MG63 (cell line): Measurements from ENCODE around the gene DNAH5. TPM values are rescaled to one million over a fixed set of nuclear protein-coding genes. Genes with fewer than 3 reads are reported as not detected.

Source experiments
- DNase-seq: peaks from one replicate; pipeline ENCODE4 v3.0.0-alpha.2; 2020
- H3K27me3 ChIP-seq: fragments of 250-450 bp; sonication (Bioruptor Pico); 2 replicates; pipeline ENCODE4 v1.5.1; 2020; ENCODE audit warnings: mild to moderate bottlenecking, moderate library complexity
- H3K36me3 ChIP-seq: fragments of 250-450 bp; sonication (Bioruptor Pico); 2 replicates; pipeline ENCODE4 v1.5.1; 2020; ENCODE audit warnings: mild to moderate bottlenecking, moderate library complexity
- H3K4me3 ChIP-seq: fragments of 250-450 bp; sonication (Bioruptor Pico); 2 replicates; pipeline ENCODE4 v1.5.1; 2020; ENCODE audit warnings: mild to moderate bottlenecking, moderate library complexity
- H3K9me3 ChIP-seq: fragments of 250-450 bp; sonication (Bioruptor Pico); 2 replicates; pipeline ENCODE4 v1.5.1; 2020; ENCODE audit warnings: mild to moderate bottlenecking, moderate library complexity
- total RNA-seq: library from RNA; depleted of rRNA; stranded (reverse); fragments of >200 nt; shearing (Covaris generic); gene quantifications from 2 replicates; pipeline ENCODE4 v1.2.3, GENCODE V29; 2014; ENCODE audit warnings: low replicate concordance

The DNAH5 gene
- total RNA-seq, 1 experiment from 2014 or later = 1.6 TPM

DNA sequence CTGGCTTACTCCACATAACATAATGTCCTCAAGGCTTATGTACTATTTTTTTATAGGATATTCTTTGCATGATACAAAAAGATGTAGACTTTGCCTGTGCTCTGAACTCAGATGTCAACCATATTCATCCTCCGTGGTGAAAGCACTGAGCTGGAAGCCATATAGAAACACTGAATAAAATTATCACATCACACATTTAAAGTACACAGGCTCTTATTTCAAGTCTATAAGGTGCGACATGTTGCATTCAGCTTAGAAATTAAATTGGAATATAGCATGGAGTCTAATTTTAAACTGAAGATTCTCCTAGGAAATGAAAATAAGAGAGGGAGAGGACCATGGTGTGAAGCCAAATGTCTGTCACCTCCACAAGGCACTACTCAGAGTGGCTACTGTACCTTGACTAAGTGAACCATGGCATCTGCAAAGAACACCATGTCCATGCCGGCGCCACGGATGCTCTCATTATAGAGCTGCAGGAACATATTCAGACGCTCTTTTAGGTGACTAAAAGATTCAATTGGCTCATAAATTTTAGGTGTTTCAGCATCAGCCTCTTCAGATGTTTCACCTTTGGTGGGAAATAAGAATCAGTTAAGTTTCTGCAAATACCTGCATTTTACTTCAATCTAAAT is 158.6 kb downstream of the DNAH5 start:
- no peak for DNase-seq
- no peaks in the 10 kb centered on the region for H3K36me3 ChIP-seq
- H3K27me3 ChIP-seq = no peaks in the 10 kb centered on the region
- H3K4me3 ChIP-seq = no peak overlapping the region
- no peaks in the 10 kb centered on the region; the same call in 1 of the 2 replicates for H3K9me3 ChIP-seq

- H3K4me3 ChIP-seq = no peak overlapping the region
- no peaks in the 10 kb centered on the region for H3K27me3 ChIP-seq
- DNase-seq = no peak
- H3K36me3 ChIP-seq = no peaks in the 10 kb centered on the region
- no peaks in the 10 kb centered on the region for H3K9me3 ChIP-seq
Observed at GRCh38 chr5:13783726-13784125, 160.8 kb downstream of the DNAH5 start.

DNA sequence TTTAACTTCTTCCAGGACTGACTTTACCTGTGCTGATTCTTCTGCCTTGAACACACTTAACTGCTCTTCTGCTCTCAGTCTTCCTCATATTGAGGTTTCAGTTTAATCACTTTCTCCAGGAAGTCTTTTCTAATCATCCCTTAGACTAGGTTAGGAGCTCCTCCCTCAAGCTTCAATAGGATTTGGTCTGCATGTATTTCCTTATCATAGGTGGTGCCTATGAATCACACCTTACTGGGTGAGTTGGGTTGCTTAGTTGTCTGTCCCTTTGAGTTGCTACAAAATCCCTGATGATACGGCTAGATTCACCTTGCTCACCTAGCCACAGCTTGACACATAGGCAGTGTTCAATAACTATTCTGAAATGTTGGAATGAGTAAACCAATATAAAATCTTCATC is 164.4 kb downstream of the DNAH5 start:
- no peak overlapping the region for H3K4me3 ChIP-seq
- no peaks in the 10 kb centered on the region for H3K9me3 ChIP-seq
- no peaks in the 10 kb centered on the region for H3K36me3 ChIP-seq
- H3K27me3 ChIP-seq = no peaks in the 10 kb centered on the region
- no peak for DNase-seq

- no peaks in the 10 kb centered on the region for H3K9me3 ChIP-seq
- H3K36me3 ChIP-seq = peaks cover 2% of the 10 kb centered on the region
- H3K27me3 ChIP-seq = no peaks in the 10 kb centered on the region
- DNase-seq = no peak
- H3K4me3 ChIP-seq = no peak overlapping the region
Observed at GRCh38 chr5:13773649-13774048, 170.8 kb downstream of the DNAH5 start.

GRCh38 chr5:13771011-13771571 is 173.4 kb downstream of the DNAH5 start:
- Histone ChIP-seq H3K27me3 (no peaks in the 10 kb centered on the region), H3K9me3 (peaks cover 5% of the 10 kb centered on the region; the same call in 1 of the 2 replicates), H3K36me3 (peaks cover 9% of the 10 kb centered on the region), H3K4me3 (no peak overlapping the region)
- DNase-seq = peak; percentile 79

DNA sequence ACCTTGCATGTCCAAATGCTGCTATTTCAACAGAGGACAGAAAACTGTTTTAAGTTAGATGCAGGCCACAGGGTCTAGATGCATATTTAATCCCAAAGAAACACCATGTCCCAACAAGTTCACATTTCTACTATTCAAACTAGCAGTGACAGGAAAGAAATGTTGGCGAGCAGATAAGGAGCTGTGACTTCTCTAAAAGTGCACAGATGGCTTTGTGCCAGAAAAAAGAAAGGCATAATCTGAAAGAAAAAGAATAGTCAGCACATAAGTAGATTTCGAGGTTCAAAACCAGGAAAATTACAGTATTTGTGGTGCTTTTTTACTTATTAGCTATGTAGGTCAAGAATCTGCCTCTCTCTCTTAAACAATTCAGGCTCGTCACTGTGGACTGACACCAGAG is 178.3 kb downstream of the DNAH5 start:
- Histone ChIP-seq H3K36me3 (peaks cover 9% of the 10 kb centered on the region), H3K9me3 (peaks cover 5% of the 10 kb centered on the region; the same call in 1 of the 2 replicates), H3K4me3 (no peak overlapping the region), H3K27me3 (no peaks in the 10 kb centered on the region)
- DNase-seq = no peak

GRCh38 chr5:13763719-13764118 is 180.8 kb downstream of the DNAH5 start:
- H3K36me3 ChIP-seq = peaks cover 8% of the 10 kb centered on the region
- DNase-seq = no peak
- no peaks in the 10 kb centered on the region for H3K27me3 ChIP-seq
- H3K4me3 ChIP-seq = no peak overlapping the region
- H3K9me3 ChIP-seq = peaks cover 5% of the 10 kb centered on the region; the same call in 1 of the 2 replicates

- no peak for DNase-seq
- Histone ChIP-seq H3K4me3 (no peak overlapping the region), H3K9me3 (no peaks in the 10 kb centered on the region), H3K27me3 (no peaks in the 10 kb centered on the region), H3K36me3 (no peaks in the 10 kb centered on the region)
Observed at GRCh38 chr5:13749766-13750165, 194.7 kb downstream of the DNAH5 start.

GRCh38 chr5:13746026-13746425 is 198.5 kb downstream of the DNAH5 start:
- Histone ChIP-seq H3K4me3 (no peak overlapping the region), H3K27me3 (no peaks in the 10 kb centered on the region), H3K36me3 (no peaks in the 10 kb centered on the region), H3K9me3 (peaks cover 21% of the 10 kb centered on the region)
- no peak for DNase-seq

GRCh38 chr5:13745508-13745907 is 199.0 kb downstream of the DNAH5 start:
- Histone ChIP-seq H3K9me3 (peaks cover 21% of the 10 kb centered on the region), H3K27me3 (no peaks in the 10 kb centered on the region)
- DNase-seq = peak; percentile 21

DNA sequence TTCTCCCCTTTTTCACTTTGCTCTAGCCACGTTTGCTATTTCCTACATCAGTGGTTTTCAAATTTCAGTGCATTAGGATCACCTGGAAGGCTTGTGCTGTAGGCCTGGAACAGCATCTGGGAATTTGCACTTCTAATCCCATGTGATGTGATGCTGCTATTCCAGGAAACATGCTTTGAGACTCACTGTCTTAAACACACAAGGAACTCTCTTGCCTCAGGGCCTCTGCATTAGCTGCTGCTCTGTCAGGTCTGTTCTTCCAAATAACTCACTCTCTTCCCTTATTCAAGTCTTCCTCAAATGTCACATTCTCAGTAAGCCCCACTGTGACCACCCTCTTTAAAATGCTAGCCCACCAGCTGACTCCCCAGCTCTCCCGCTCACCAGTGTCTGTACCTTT is 204.0 kb downstream of the DNAH5 start:
- DNase-seq = no peak
- H3K4me3 ChIP-seq = no peak overlapping the region
- H3K9me3 ChIP-seq = peaks cover 24% of the 10 kb centered on the region
- H3K36me3 ChIP-seq = no peaks in the 10 kb centered on the region; the same call in 1 of the 2 replicates
- H3K27me3 ChIP-seq = no peaks in the 10 kb centered on the region

More at GRCh38 chr5:13745508-13745907, 199.0 kb downstream of the DNAH5 start:
- Histone ChIP-seq H3K4me3 (no peak overlapping the region), H3K36me3 (no peaks in the 10 kb centered on the region)

DNA sequence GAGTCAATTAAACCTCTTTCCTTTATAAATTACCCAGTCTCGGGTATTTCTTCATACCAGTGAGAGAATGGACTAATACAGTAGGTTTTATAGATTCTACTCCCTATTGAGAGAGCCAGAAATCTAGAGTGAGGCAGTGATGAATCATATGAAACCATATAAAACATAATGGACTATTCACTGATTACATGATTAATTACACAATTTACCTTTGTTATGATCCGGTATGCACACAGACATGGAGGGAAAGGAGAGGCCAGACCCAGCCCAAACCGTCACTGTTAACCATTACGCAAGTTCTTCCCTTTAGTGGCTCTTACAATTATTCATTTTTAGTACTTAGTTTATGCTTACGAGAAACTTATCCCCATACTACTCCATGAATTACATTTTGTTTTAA is 205.0 kb downstream of the DNAH5 start:
- no peak for DNase-seq
- Histone ChIP-seq H3K9me3 (peaks cover 24% of the 10 kb centered on the region), H3K4me3 (no peak overlapping the region)

DNA sequence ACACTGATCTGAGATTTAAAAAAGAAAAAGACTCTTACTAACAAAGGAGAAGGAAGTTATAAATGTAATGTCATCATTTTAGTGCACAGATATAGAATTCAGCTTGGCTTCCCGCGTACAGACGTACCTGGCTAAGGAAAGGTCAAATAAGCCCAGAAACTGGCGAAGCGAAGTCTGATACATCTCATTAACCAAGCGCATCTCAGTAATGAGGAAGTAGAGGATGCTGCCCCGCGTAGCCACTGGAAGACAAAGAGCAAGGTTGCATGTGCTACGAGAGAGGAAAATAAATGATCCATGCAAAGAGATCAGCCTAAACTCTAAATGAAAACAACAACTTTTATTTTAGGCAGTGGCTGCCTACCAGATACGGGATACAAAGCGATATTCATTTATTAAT is 208.8 kb downstream of the DNAH5 start:
- H3K4me3 ChIP-seq = no peak overlapping the region
- DNase-seq = no peak
- peaks cover 4% of the 10 kb centered on the region; the same call in 1 of the 2 replicates for H3K9me3 ChIP-seq
- H3K27me3 ChIP-seq = no peaks in the 10 kb centered on the region
- H3K36me3 ChIP-seq = no peaks in the 10 kb centered on the region; the same call in 1 of the 2 replicates

More for the DNA sequence above, 205.0 kb downstream of the DNAH5 start:
- Histone ChIP-seq H3K27me3 (no peaks in the 10 kb centered on the region), H3K36me3 (no peaks in the 10 kb centered on the region; the same call in 1 of the 2 replicates)

- H3K4me3 ChIP-seq = no peak overlapping the region
- DNase-seq = peak; percentile 32
- H3K27me3 ChIP-seq = no peaks in the 10 kb centered on the region
- H3K9me3 ChIP-seq = no peaks in the 10 kb centered on the region
- H3K36me3 ChIP-seq = no peaks in the 10 kb centered on the region; the same call in 1 of the 2 replicates
Observed at GRCh38 chr5:13731121-13731628, 213.3 kb downstream of the DNAH5 start.

- no peaks in the 10 kb centered on the region for H3K27me3 ChIP-seq
- DNase-seq = no peak
- no peaks in the 10 kb centered on the region for H3K36me3 ChIP-seq
Observed at GRCh38 chr5:13708906-13709305, 235.6 kb downstream of the DNAH5 start.

DNA sequence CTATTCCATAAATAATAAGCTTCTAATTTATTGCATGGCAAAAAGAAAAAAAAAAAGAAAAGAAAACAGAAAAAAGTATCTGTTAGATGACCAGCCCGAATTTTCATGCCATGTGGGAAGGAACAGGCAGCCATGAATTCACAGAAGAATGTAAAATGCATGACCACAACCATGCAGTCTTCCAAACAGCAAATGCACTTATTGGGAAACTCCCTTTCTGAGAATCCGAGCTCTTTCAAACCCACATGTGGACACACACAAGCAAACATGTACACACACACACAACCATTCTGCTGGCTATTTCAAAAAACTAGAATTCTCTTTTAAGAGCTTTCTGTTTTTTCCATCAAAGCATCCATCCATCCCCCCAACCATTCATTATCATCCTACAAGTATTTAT is 236.1 kb downstream of the DNAH5 start:
- Histone ChIP-seq H3K9me3 (0 out of 2 replicates have a peak, but pooled peaks cover 2% of the 10 kb centered on the region), H3K36me3 (no peaks in the 10 kb centered on the region), H3K4me3 (no peak overlapping the region), H3K27me3 (no peaks in the 10 kb centered on the region)
- no peak for DNase-seq

More at GRCh38 chr5:13708906-13709305, 235.6 kb downstream of the DNAH5 start:
- Histone ChIP-seq H3K9me3 (0 out of 2 replicates have a peak, but pooled peaks cover 2% of the 10 kb centered on the region), H3K4me3 (no peak overlapping the region)

GRCh38 chr5:13704396-13704795 is 240.1 kb downstream of the DNAH5 start:
- no peak for DNase-seq
- H3K27me3 ChIP-seq = no peaks in the 10 kb centered on the region
- no peaks in the 10 kb centered on the region for H3K9me3 ChIP-seq
- no peaks in the 10 kb centered on the region for H3K36me3 ChIP-seq
- H3K4me3 ChIP-seq = no peak overlapping the region

DNA sequence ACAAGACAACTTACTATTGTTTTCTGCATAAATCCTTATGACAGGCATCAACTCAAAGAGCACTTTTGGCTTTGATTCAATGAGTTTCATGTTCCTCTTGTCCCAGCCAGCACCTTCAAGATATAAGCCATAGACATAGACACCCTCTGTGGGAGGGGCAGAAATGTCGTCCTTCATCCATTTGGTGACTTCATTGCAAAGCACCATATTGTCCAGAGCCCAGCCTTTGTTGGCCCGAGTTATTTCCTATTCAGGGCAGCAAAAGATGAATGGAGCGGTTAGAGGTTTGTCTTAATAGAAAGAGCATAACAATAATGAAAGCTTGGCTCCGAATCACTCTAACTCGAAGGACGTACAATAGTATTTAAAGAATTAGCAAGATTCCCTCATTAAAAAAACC is 243.9 kb downstream of the DNAH5 start:
- DNase-seq = no peak
- no peaks in the 10 kb centered on the region for H3K9me3 ChIP-seq
- H3K27me3 ChIP-seq = no peaks in the 10 kb centered on the region
- no peak overlapping the region for H3K4me3 ChIP-seq
- H3K36me3 ChIP-seq = no peaks in the 10 kb centered on the region
